HUES48 (cell line): ENCODE measurements around the gene BCL3.
"Not testable (repeated sequence)": the region's sequence is repeated elsewhere in the genome, so short reads cannot be mapped to it uniquely, and the experiment has no call there.

Experiments
- H3K27ac ChIP-seq: one replicate; pipeline ENCODE4 v1.7.0; 2013; ENCODE audit warnings: low read depth, low read length, inconsistent platforms
- H3K27me3 ChIP-seq: 2 replicates; pipeline ENCODE4 v1.6.1; 2013; ENCODE audit warnings: mild to moderate bottlenecking, low read length; ENCODE audit not compliant: control insufficient read depth, insufficient read depth
- H3K36me3 ChIP-seq: 2 replicates; pipeline ENCODE4 v1.6.1; 2013; ENCODE audit warnings: low read length; ENCODE audit not compliant: control insufficient read depth, insufficient read depth
- H3K4me1 ChIP-seq: 2 replicates; pipeline ENCODE4 v1.6.1; 2013; ENCODE audit warnings: mild to moderate bottlenecking, low read length; ENCODE audit not compliant: control insufficient read depth, insufficient read depth
- H3K4me3 ChIP-seq: 2 replicates; pipeline ENCODE4 v1.5.1; 2013; ENCODE audit warnings: mild to moderate bottlenecking, low read depth, low read length
- H3K9ac ChIP-seq: 2 replicates; pipeline ENCODE4 v1.6.1; 2013; ENCODE audit warnings: mild to moderate bottlenecking, low read depth, low read length, moderate library complexity
- H3K9me3 ChIP-seq: 2 replicates; pipeline ENCODE4 v1.6.1; 2013; ENCODE audit warnings: low read length; ENCODE audit not compliant: control insufficient read depth, insufficient read depth

BCL3 gene

DNA sequence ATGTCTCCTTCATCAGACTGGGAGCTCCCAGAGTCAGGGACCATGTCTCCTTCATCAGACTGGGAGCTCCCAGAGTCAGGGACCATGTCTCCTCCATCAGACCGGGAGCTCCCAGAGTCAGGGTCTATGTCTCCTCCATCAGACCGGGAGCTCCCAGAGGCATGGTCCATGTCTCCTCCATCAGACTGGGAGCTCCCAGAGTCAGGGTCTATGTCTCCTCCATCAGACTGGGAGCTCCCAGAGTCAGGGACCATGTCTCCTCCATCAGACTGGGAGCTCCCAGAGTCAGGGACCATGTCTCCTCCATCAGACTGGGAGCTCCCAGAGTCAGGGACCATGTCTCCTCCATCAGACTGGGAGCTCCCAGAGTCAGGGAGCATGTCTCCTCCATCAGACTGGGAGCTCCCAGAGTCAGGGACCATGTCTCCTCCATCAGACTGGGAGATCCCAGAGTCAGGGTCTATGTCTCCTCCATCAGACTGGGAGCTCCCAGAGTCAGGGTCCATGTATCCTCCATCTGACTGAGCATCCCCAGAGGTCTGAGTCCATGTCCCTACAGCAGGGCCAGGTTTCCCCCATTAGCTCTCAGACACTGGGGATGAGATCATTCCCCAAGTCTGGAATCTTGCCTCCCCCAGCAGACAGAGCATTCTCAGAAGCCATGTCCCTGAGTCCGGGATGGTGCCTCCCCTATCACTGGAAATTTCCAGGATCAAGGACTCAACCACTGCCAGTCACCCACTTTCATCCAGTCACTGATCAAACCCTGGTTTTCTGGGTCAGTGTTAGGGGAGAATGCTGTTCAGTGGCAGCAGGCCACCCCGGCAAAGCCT lies 38.9 kb upstream of the BCL3 start:
- H3K27me3 ChIP-seq, H3K9me3 ChIP-seq, H3K4me1 ChIP-seq, H3K9ac ChIP-seq, H3K36me3 ChIP-seq, H3K4me3 ChIP-seq, H3K27ac ChIP-seq: not testable (repeated sequence)

GRCh38 chr19:44710483-44710882 lies 38.0 kb upstream of the BCL3 start:
- no peak overlapping the region for H3K4me3 ChIP-seq
- H3K27ac ChIP-seq: no peak overlapping the region
- peaks cover 5% of the 10 kb centered on the region for H3K9me3 ChIP-seq
- H3K9ac ChIP-seq: no peak overlapping the region
- no peaks in the 10 kb centered on the region for H3K27me3 ChIP-seq
- no peaks in the 10 kb centered on the region for H3K4me1 ChIP-seq
- H3K36me3 ChIP-seq: no peaks in the 10 kb centered on the region

GRCh38 chr19:44712864-44713515 lies 35.5 kb upstream of the BCL3 start:
- Histone ChIP-seq H3K4me3 (no peak overlapping the region), H3K27ac (no peak overlapping the region), H3K4me1 (no peaks in the 10 kb centered on the region), H3K9ac (no peak overlapping the region), H3K36me3 (no peaks in the 10 kb centered on the region), H3K9me3 (peaks cover 5% of the 10 kb centered on the region), H3K27me3 (no peaks in the 10 kb centered on the region)

DNA sequence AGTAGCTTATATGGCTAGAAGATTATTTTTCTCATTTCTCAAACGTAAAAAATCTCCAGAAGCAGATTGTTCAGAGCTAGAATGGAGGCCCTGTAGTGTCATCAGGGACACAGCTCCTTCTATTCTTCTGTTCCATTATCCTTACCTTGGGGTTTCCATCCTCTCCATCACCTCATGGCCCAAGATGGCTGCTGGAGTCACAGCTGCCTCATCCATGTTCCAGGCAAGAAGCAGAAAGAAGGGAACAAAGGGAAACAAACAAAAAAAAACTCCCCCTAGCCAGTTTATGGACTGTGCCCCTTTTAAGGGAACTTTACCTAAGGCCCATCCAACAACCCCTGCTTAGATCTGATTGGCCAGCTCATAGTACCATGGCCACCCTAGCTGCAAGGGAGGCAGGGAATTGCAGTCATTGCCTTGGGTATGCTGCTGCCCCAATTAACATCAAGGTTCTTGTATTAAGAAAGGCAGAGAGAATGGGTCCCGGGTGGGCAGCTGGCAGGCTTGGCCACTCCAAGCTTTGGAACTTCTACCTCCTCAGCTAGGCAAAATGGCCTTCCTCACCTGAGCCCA lies 33.8 kb upstream of the BCL3 start:
- Histone ChIP-seq H3K36me3 (no peaks in the 10 kb centered on the region), H3K27me3 (no peaks in the 10 kb centered on the region), H3K4me3 (no peak overlapping the region), H3K27ac (no peak overlapping the region), H3K9ac (no peak overlapping the region), H3K9me3 (peaks cover 5% of the 10 kb centered on the region), H3K4me1 (peaks cover 11% of the 10 kb centered on the region)

DNA sequence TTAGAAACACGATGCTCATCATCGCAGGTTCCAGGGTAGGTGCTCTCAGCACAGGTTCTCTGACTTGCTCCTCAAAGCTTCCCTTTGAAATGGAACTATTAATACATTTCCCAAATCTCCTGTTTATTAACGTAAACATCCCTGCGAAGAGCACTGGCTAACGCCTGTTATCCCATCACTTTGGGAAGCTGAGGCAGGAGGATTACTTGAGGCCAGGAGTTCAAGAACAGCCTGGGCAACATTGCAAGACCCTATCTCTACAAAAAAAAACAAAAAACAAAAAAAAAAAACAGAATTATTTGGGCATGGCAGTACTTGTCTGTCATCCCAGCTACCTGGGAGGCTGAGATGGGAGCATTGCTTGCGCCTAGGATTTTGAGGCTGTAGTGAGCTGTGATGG lies 30.9 kb upstream of the BCL3 start:
- H3K4me1 ChIP-seq: peaks cover 11% of the 10 kb centered on the region
- H3K27me3 ChIP-seq: no peaks in the 10 kb centered on the region
- no peaks in the 10 kb centered on the region for H3K36me3 ChIP-seq
- H3K27ac ChIP-seq: no peak overlapping the region
- H3K9ac ChIP-seq: no peak overlapping the region
- no peak overlapping the region for H3K4me3 ChIP-seq
- peaks cover 5% of the 10 kb centered on the region for H3K9me3 ChIP-seq

- Histone ChIP-seq H3K4me3 (peak overlapping the region; percentile 38; the same call in 1 of the 2 replicates), H3K9ac (peak overlapping the region; percentile 80), H3K9me3 (peaks cover 5% of the 10 kb centered on the region), H3K27me3 (no peaks in the 10 kb centered on the region), H3K4me1 (peaks cover 11% of the 10 kb centered on the region), H3K27ac (peak overlapping the region; percentile 73), H3K36me3 (no peaks in the 10 kb centered on the region)
Observed at GRCh38 chr19:44718441-44719261, 29.9 kb upstream of the BCL3 start.

DNA sequence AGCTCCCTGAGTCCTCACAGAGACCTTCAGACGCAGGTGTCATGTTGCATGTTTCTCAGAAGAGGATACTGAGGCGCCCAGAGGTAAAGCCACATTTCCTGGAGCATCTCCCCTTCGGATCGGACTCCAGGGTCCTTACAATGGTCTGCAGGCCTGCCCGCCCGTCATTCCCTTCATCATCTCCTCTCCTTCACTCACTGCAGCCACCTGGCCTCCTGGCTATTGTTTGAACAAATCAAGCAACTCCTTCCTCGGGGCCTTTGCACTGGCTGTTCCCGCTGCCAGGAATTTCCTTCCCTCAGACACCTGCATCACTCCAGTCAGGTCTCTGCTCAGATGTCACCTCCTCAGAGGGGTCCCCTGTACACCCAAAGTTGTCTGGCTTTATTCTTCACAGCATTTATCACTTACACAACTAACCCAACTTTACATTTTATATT lies 29.2 kb upstream of the BCL3 start:
- Histone ChIP-seq H3K27me3 (no peaks in the 10 kb centered on the region), H3K9me3 (peaks cover 5% of the 10 kb centered on the region), H3K27ac (no peak overlapping the region), H3K36me3 (no peaks in the 10 kb centered on the region), H3K4me1 (peaks cover 11% of the 10 kb centered on the region), H3K4me3 (no peak overlapping the region), H3K9ac (no peak overlapping the region)

GRCh38 chr19:44720396-44720795 lies 28.1 kb upstream of the BCL3 start:
- H3K4me3 ChIP-seq, H3K27me3 ChIP-seq, H3K9ac ChIP-seq, H3K36me3 ChIP-seq, H3K9me3 ChIP-seq, H3K27ac ChIP-seq: not testable (repeated sequence)
- peaks cover 11% of the 10 kb centered on the region for H3K4me1 ChIP-seq

DNA sequence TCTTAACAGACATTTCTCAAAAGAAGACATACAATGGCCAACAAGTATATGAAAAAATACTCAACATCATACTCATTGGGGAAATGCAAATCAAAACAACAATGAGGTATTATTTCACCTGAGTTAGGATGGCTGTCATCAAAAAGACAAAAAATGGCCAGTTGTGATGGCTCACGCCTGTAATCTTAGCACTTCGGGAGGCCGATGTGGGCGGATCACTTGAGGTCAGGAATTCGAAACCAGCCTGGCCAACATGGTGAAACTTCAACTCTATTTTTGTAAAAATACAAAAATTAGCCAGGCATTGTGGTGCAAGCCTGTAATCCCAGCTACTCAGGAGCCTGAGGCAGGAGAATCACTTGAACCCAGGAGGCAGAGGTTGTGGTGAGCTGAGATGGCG lies 27.6 kb upstream of the BCL3 start:
- Histone ChIP-seq H3K27ac (no peak overlapping the region), H3K9me3 (no peaks in the 10 kb centered on the region), H3K36me3 (no peaks in the 10 kb centered on the region), H3K9ac (no peak overlapping the region), H3K4me1 (peaks cover 11% of the 10 kb centered on the region), H3K4me3 (no peak overlapping the region), H3K27me3 (0 out of 2 replicates have a peak, but pooled peaks cover 3% of the 10 kb centered on the region)

GRCh38 chr19:44721369-44721768 lies 27.1 kb upstream of the BCL3 start:
- not testable (repeated sequence) for H3K27me3 ChIP-seq, H3K9me3 ChIP-seq, H3K4me3 ChIP-seq, H3K27ac ChIP-seq, H3K36me3 ChIP-seq, H3K9ac ChIP-seq
- peaks cover 11% of the 10 kb centered on the region for H3K4me1 ChIP-seq
